ENCODE results near the gene SLC39A11.
"Not testable (repeated sequence)": the region's sequence is repeated elsewhere in the genome, so short reads cannot be mapped to it uniquely, and the experiment has no call there.

The SLC39A11 gene

GRCh38 chr17:73071066-73071999 is 21.2 kb downstream of the SLC39A11 start:
- no peak for DNase-seq (ENCODE audit: low spot score)

- DNase-seq (ENCODE audit: low spot score), result no peak
Observed at GRCh38 chr17:73069841-73070240, 22.6 kb downstream of the SLC39A11 start.

- DNase-seq (ENCODE audit: low spot score), result no peak
Observed at GRCh38 chr17:73069164-73069770, 23.2 kb downstream of the SLC39A11 start.

- DNase-seq (ENCODE audit: low spot score), result no peak
Observed at GRCh38 chr17:73068322-73069153, 23.9 kb downstream of the SLC39A11 start.

GRCh38 chr17:73067699-73068098 is 24.8 kb downstream of the SLC39A11 start:
- not testable (repeated sequence) for DNase-seq (ENCODE audit: low spot score)

- DNase-seq (ENCODE audit: low spot score), result no peak
Observed at GRCh38 chr17:73067075-73067474, 25.4 kb downstream of the SLC39A11 start.

GRCh38 chr17:73066148-73066884 is 26.2 kb downstream of the SLC39A11 start:
- DNase-seq (ENCODE audit: low spot score), result no peak

GRCh38 chr17:73065376-73065775 is 27.1 kb downstream of the SLC39A11 start:
- DNase-seq (ENCODE audit: low spot score), result no peak

GRCh38 chr17:73064084-73064938 is 28.2 kb downstream of the SLC39A11 start:
- DNase-seq (ENCODE audit: low spot score), result no peak

- no peak for DNase-seq (ENCODE audit: low spot score)
Observed at GRCh38 chr17:73062726-73063125, 29.8 kb downstream of the SLC39A11 start.

GRCh38 chr17:73061161-73061560 is 31.3 kb downstream of the SLC39A11 start:
- DNase-seq (ENCODE audit: low spot score), result no peak

- no peak for DNase-seq (ENCODE audit: low spot score)
Observed at GRCh38 chr17:73060721-73061120, 31.8 kb downstream of the SLC39A11 start.

GRCh38 chr17:73059713-73060112 is 32.8 kb downstream of the SLC39A11 start:
- DNase-seq (ENCODE audit: low spot score), result not testable (repeated sequence)

- DNase-seq (ENCODE audit: low spot score), result no peak
Observed at GRCh38 chr17:73058022-73058421, 34.5 kb downstream of the SLC39A11 start.

GRCh38 chr17:73057196-73057595 is 35.3 kb downstream of the SLC39A11 start:
- no peak for DNase-seq (ENCODE audit: low spot score)

GRCh38 chr17:73052923-73053322 is 39.6 kb downstream of the SLC39A11 start:
- no peak for DNase-seq (ENCODE audit: low spot score)

GRCh38 chr17:73050797-73051196 is 41.7 kb downstream of the SLC39A11 start:
- DNase-seq (ENCODE audit: low spot score), result no peak

- no peak for DNase-seq (ENCODE audit: low spot score)
Observed at GRCh38 chr17:73048170-73048569, 44.3 kb downstream of the SLC39A11 start.

GRCh38 chr17:73045724-73046123 is 46.8 kb downstream of the SLC39A11 start:
- DNase-seq (ENCODE audit: low spot score), result no peak

GRCh38 chr17:73043686-73044581 is 48.6 kb downstream of the SLC39A11 start:
- DNase-seq (ENCODE audit: low spot score), result no peak
